Measurements from ENCODE around the gene SNX30.

SNX30 gene

GRCh38 chr9:112731971-112732370 is 18.6 kb upstream of the SNX30 start:
- no peak overlapping the region for H3K4me3 ChIP-seq (ENCODE audit: low read length)
- TF ChIP-seq ZNF274 (IDR thresholded peaks at IDR 0.05; ENCODE audit: low read depth, low read length), result no peak

- H3K4me3 ChIP-seq (ENCODE audit: low read length), result no peak overlapping the region
- no peak for TF ChIP-seq ZNF274 (IDR thresholded peaks at IDR 0.05; ENCODE audit: low read depth, low read length)
Observed at GRCh38 chr9:112734892-112735291, 15.7 kb upstream of the SNX30 start.

DNA sequence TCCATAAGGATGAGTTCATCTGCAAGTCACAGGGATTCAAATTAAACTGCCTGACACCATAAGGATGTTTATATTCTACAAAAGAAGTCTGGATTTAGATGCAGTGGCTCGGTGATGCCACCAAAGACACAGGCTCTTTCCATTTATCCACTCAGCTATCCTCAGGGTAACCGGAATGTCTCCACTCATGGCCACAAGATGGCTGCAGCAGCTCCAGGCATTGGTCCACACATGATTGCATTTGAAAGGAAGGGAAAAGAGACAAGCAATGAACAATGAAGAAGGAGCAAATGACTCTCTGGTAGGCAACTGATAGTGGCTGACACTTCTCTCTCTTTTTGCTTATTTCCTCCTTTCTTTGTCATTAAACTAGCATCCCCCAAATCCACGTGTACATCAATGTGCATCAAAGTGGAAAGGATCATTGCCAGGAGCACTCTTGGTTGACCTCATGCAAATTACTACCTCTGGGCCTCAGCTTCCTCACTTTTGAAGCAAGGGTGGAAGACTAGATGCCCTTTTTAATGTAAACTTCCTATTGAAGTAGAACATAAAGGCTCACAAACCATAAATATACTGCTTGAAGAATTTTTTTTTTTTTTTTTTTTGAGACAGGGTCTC is 7.2 kb upstream of the SNX30 start:
- no peak overlapping the region for H3K4me3 ChIP-seq (ENCODE audit: low read length)
- TF ChIP-seq ZNF274 (IDR thresholded peaks at IDR 0.05; ENCODE audit: low read depth, low read length), result no peak

DNA sequence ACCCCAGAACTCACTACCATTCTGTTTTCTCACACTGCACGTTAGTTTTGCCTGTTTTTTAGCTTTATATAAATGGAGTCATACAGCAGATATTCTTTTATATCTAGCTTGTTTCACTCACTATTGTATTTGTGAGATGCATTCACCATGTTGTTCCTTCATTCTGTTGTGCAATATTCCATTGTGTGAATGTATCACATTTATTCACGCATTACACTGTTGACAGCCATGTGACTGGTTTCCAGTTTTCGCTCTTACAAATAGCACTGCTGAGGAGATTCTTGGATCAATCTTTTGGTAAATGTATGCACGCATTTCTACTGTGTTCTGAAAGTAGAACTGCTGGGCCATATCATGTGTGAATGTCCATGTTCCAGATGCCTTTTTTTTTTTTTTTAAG is 6.4 kb upstream of the SNX30 start:
- H3K4me3 ChIP-seq (ENCODE audit: low read length), result no peak overlapping the region
- TF ChIP-seq ZNF274 (IDR thresholded peaks at IDR 0.05; ENCODE audit: low read depth, low read length), result no peak

- no peak for TF ChIP-seq ZNF274 (IDR thresholded peaks at IDR 0.05; ENCODE audit: low read depth, low read length)
- no peak overlapping the region for H3K4me3 ChIP-seq (ENCODE audit: low read length)
Observed at GRCh38 chr9:112747094-112747493, 3.5 kb upstream of the SNX30 start.

- no peak for TF ChIP-seq ZNF274 (IDR thresholded peaks at IDR 0.05; ENCODE audit: low read depth, low read length)
- peak overlapping the region; percentile 59; the same call in 1 of the 2 replicates for H3K4me3 ChIP-seq (ENCODE audit: low read length)
Observed at GRCh38 chr9:112750764-112751055, 150 bp downstream of the SNX30 start.

GRCh38 chr9:112751056-112751795 is 666 bp downstream of the SNX30 start:
- TF ChIP-seq ZNF274 (IDR thresholded peaks at IDR 0.05; ENCODE audit: low read depth, low read length), result no peak
- peak overlapping the region; percentile 59; the same call in 1 of the 2 replicates for H3K4me3 ChIP-seq (ENCODE audit: low read length)

DNA sequence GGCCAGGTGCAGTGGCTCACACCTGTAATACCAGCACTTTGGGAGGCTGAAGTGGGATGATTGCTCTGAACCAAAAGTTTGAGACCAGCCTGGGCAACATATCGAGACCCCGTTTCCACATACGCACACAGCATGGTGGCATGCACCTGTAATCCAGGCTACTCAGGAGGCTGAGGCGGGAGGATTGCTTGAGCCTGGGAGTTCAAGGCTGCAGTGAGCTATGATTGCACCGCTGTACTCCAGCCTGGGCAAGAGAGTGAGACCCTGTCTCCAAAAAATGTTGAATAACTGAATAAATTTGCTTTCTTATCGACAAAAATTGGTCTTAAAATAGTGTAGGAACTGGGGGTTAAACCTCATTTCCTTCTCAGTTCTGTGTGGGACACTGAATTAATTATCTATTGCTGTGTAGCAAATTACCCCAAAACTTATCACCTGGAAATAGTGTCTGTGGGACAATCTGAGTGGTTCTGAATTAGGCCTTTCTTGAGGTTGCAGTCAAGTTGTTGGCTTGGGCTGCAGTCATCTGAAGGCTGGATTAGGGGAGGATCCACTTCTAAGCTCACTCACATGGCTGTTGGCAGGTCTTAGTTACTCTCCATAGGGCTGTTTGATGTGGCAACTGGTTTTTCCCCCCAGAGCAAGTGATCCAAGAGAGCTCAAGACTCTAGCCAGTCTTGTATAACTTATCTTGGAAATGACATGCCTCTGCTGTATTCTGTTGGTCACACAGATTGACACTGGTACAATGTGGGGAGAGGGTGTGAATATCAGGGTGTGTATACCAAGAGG is 2.0 kb downstream of the SNX30 start:
- no peak overlapping the region for H3K4me3 ChIP-seq (ENCODE audit: low read length)

GRCh38 chr9:112753725-112754124 is 3.2 kb downstream of the SNX30 start:
- no peak for TF ChIP-seq ZNF274 (IDR thresholded peaks at IDR 0.05; ENCODE audit: low read depth, low read length)
- H3K4me3 ChIP-seq (ENCODE audit: low read length), result no peak overlapping the region

More for the DNA sequence above, 2.0 kb downstream of the SNX30 start:
- TF ChIP-seq ZNF274 (IDR thresholded peaks at IDR 0.05; ENCODE audit: low read depth, low read length), result no peak

GRCh38 chr9:112754578-112754977 is 4.0 kb downstream of the SNX30 start:
- TF ChIP-seq ZNF274 (IDR thresholded peaks at IDR 0.05; ENCODE audit: low read depth, low read length), result no peak
- no peak overlapping the region for H3K4me3 ChIP-seq (ENCODE audit: low read length)

- TF ChIP-seq ZNF274 (IDR thresholded peaks at IDR 0.05; ENCODE audit: low read depth, low read length), result no peak
- no peak overlapping the region for H3K4me3 ChIP-seq (ENCODE audit: low read length)
Observed at GRCh38 chr9:112755016-112755427, 4.5 kb downstream of the SNX30 start.

- H3K4me3 ChIP-seq (ENCODE audit: low read length), result no peak overlapping the region
- no peak for TF ChIP-seq ZNF274 (IDR thresholded peaks at IDR 0.05; ENCODE audit: low read depth, low read length)
Observed at GRCh38 chr9:112755675-112756074, 5.1 kb downstream of the SNX30 start.

GRCh38 chr9:112757282-112757883 is 6.8 kb downstream of the SNX30 start:
- TF ChIP-seq ZNF274 (IDR thresholded peaks at IDR 0.05; ENCODE audit: low read depth, low read length), result no peak
- no peak overlapping the region for H3K4me3 ChIP-seq (ENCODE audit: low read length)

GRCh38 chr9:112757940-112758339 is 7.4 kb downstream of the SNX30 start:
- TF ChIP-seq ZNF274 (IDR thresholded peaks at IDR 0.05; ENCODE audit: low read depth, low read length), result no peak
- no peak overlapping the region for H3K4me3 ChIP-seq (ENCODE audit: low read length)
